H1 (cell line): ENCODE data around the gene RHCG. TPM values are rescaled to one million over a fixed set of nuclear protein-coding genes. Genes with fewer than 3 reads are reported as not detected.
A peak's percentile ranks its signal among the peaks of the same experiment; 100 is the strongest.

Experiments
- CTCF ChIA-PET: fragments of 300-600 bp; sonication (Branson Sonifier 250); formaldehyde crosslinking; loops from one replicate; lab custom pipeline; 2021; ENCODE audit not compliant: partially characterized antibody; lab: Charles Lee
- POLR2A ChIA-PET: fragments of 300-600 bp; sonication (Branson Sonifier 250); formaldehyde crosslinking; loops from one replicate; lab custom pipeline; 2021; ENCODE audit warnings: inconsistent platforms; ENCODE audit not compliant: partially characterized antibody; lab: Charles Lee
- DNase-seq, 2 experiments: peaks; one replicate each; pipeline versions ENCODE4 v3.0.0 to v3.0.0-alpha.2; 2010 to 2022; ENCODE audit warnings: low spot score in 2 of 2, low read depth in 1 of 2, mixed read lengths in 1 of 2
- FAIRE-seq: peaks from 2 replicates; lab custom pipeline; 2011; peaks lifted over from hg19 to GRCh38; lab: Jason Lieb, UNC
- H2AFZ ChIP-seq: 2 replicates; pipeline ENCODE4 v1.8.1; 2012; ENCODE audit warnings: low read length, inconsistent platforms
- H2AK5ac ChIP-seq: 2 replicates; pipeline ENCODE4 v1.6.1; 2013; ENCODE audit warnings: low read depth, low read length
- H2BK120ac ChIP-seq: replicated peaks from 2 replicates; pipeline ENCODE3; 2013; ENCODE audit warnings: low read depth, low read length, inconsistent platforms
- H2BK12ac ChIP-seq: 2 replicates; pipeline ENCODE4 v1.6.1; 2013; ENCODE audit warnings: low read depth, low read length
- H2BK15ac ChIP-seq: 2 replicates; pipeline ENCODE4 v1.6.1; 2013; ENCODE audit warnings: low read length
- H2BK20ac ChIP-seq: 2 replicates; pipeline ENCODE4 v1.6.1; 2013; ENCODE audit warnings: low read length
- H2BK5ac ChIP-seq: 2 replicates; pipeline ENCODE4 v1.6.1; 2013; ENCODE audit warnings: low read depth, low read length
- H3K14ac ChIP-seq: 2 replicates; pipeline ENCODE4 v1.6.1; 2013; ENCODE audit warnings: inconsistent platforms; ENCODE audit not compliant: insufficient read length
- H3K18ac ChIP-seq: 2 replicates; pipeline ENCODE4 v1.6.1; 2013; ENCODE audit warnings: low read length; ENCODE audit errors: extremely low read depth
- H3K23ac ChIP-seq: 2 replicates; pipeline ENCODE4 v1.6.1; 2013; ENCODE audit warnings: inconsistent platforms; ENCODE audit not compliant: insufficient read length
- H3K23me2 ChIP-seq: 2 replicates; pipeline ENCODE4 v1.6.1; 2013; ENCODE audit warnings: low read depth, low read length
- H3K27ac ChIP-seq: 2 replicates; pipeline ENCODE4 v1.6.1; 2011; ENCODE audit warnings: low read depth, low read length, inconsistent platforms
- H3K27me3 ChIP-seq, 4 experiments: replicated peaks in 1 of 4; 1 replicate in 1 of 4; 2 replicates in 3 of 4; pipeline versions ENCODE4 v1.6.1 to v1.8.1; 2011 to 2013; ENCODE audit warnings: low read length in 3 of 4, mild to moderate bottlenecking in 3 of 4, inconsistent platforms in 2 of 4, mixed read lengths in 2 of 4, moderate library complexity in 1 of 4; ENCODE audit not compliant: control insufficient read depth in 3 of 4, insufficient read depth in 3 of 4; ENCODE audit errors: extremely low read depth in 1 of 4
- H3K36me3 ChIP-seq, 4 experiments: 2 replicates each; pipeline versions ENCODE4 v1.6.1 to v1.8.1; 2011 to 2013; ENCODE audit warnings: mild to moderate bottlenecking in 4 of 4, low read length in 3 of 4, moderate library complexity in 2 of 4, control low read depth in 1 of 4, inconsistent platforms in 1 of 4; ENCODE audit not compliant: insufficient read depth in 4 of 4, control insufficient read depth in 2 of 4
- H3K4ac ChIP-seq: replicated peaks from 2 replicates; pipeline ENCODE3; 2013; ENCODE audit warnings: low read length, low read depth, mixed read lengths, inconsistent platforms; ENCODE audit not compliant: insufficient read length
- H3K4me1 ChIP-seq, 4 experiments: replicated peaks in 1 of 4; 1 replicate in 1 of 4; 2 replicates in 3 of 4; pipeline versions ENCODE4 v1.6.1 to v1.8.1; 2011 to 2013; ENCODE audit warnings: low read length in 3 of 4, inconsistent platforms in 2 of 4, mixed read lengths in 1 of 4; ENCODE audit not compliant: insufficient read depth in 4 of 4, control insufficient read depth in 3 of 4
- H3K4me2 ChIP-seq, 2 experiments: 2 replicates each; pipeline versions ENCODE4 v1.6.1 to v1.8.1; 2011 to 2013; ENCODE audit warnings: low read depth in 2 of 2, low read length in 2 of 2, control low read depth in 1 of 2, inconsistent platforms in 1 of 2, mild to moderate bottlenecking in 1 of 2; ENCODE audit not compliant: insufficient read depth in 1 of 2
- H3K4me3 ChIP-seq, 4 experiments: fragments of 200-600, 300-600 bp in 1 of 4; sonication (generic), shearing (Covaris generic), sonication (Bioruptor Twin) in 1 of 4; 2 replicates each; pipeline versions ENCODE4 v1.5.1 to v1.8.1; 2011 to 2016; ENCODE audit warnings: low read length in 4 of 4, low read depth in 3 of 4, control low read depth in 2 of 4, inconsistent platforms in 2 of 4, mild to moderate bottlenecking in 2 of 4, mixed read lengths in 1 of 4, moderate library complexity in 1 of 4; ENCODE audit not compliant: insufficient read depth in 2 of 4; ENCODE audit errors: extremely low read depth in 1 of 4
- H3K56ac ChIP-seq: replicated peaks from 2 replicates; pipeline ENCODE3; 2013; ENCODE audit warnings: low read depth, mild to moderate bottlenecking, mixed read lengths, low read length, inconsistent platforms; ENCODE audit not compliant: insufficient read length
- H3K79me1 ChIP-seq: 2 replicates; pipeline ENCODE4 v1.6.1; 2013; ENCODE audit warnings: low read depth, low read length, control low read depth
- H3K79me2 ChIP-seq, 2 experiments: 2 replicates each; pipeline versions ENCODE4 v1.6.1 to v1.8.1; 2012 to 2013; ENCODE audit warnings: low read length in 2 of 2, mild to moderate bottlenecking in 2 of 2, inconsistent platforms in 1 of 2; ENCODE audit not compliant: insufficient read depth in 2 of 2, control insufficient read depth in 1 of 2
- H3K9ac ChIP-seq, 4 experiments: replicated peaks in 1 of 4; 1 replicate in 1 of 4; 2 replicates in 3 of 4; pipeline versions ENCODE4 v1.6.1 to v1.8.1; 2011 to 2013; ENCODE audit warnings: low read depth in 3 of 4, low read length in 3 of 4, control low read depth in 2 of 4, mild to moderate bottlenecking in 2 of 4, moderate library complexity in 2 of 4, inconsistent platforms in 1 of 4; ENCODE audit errors: extremely low read depth in 1 of 4
- H3K9me3 ChIP-seq, 2 experiments: 2 replicates each; pipeline versions ENCODE4 v1.6.1 to v1.8.1; 2012 to 2013; ENCODE audit warnings: mild to moderate bottlenecking in 2 of 2, moderate library complexity in 2 of 2, control low read depth in 1 of 2, inconsistent platforms in 1 of 2, low read depth in 1 of 2, low read length in 1 of 2, mixed read lengths in 1 of 2; ENCODE audit not compliant: insufficient read depth in 2 of 2
- H4K20me1 ChIP-seq, 2 experiments: replicated peaks in 1 of 2; 2 replicates each; pipeline versions ENCODE3 to v1.8.1; 2011 to 2013; ENCODE audit warnings: inconsistent platforms in 2 of 2, low read length in 2 of 2, mild to moderate bottlenecking in 1 of 2; ENCODE audit not compliant: insufficient read depth in 2 of 2, control insufficient read depth in 1 of 2
- H4K5ac ChIP-seq: 2 replicates; pipeline ENCODE4 v1.6.1; 2013; ENCODE audit warnings: low read length, low read depth, mixed read lengths, inconsistent platforms; ENCODE audit not compliant: insufficient read length
- H4K8ac ChIP-seq: 2 replicates; pipeline ENCODE4 v1.8.0; 2013; ENCODE audit warnings: mild to moderate bottlenecking, moderate library complexity, low read length, inconsistent platforms; ENCODE audit not compliant: insufficient read depth; ENCODE audit errors: extremely low read depth
- H4K91ac ChIP-seq: replicated peaks from 2 replicates; pipeline ENCODE3; 2013; ENCODE audit warnings: low read length, mixed read lengths, inconsistent platforms; ENCODE audit not compliant: insufficient read length
- EGR1 ChIP-seq: IDR thresholded peaks from 2 replicates; pipeline ENCODE4 v1.6.1; 2011; ENCODE audit warnings: low read depth, low read length, borderline replicate concordance
- NANOG ChIP-seq: IDR thresholded peaks from 2 replicates; pipeline ENCODE4 v1.6.1; 2011; ENCODE audit warnings: low read length, low read depth, mild to moderate bottlenecking, inconsistent platforms; ENCODE audit not compliant: insufficient read depth, poor library complexity, severe bottlenecking
- RBBP5 ChIP-seq: IDR thresholded peaks from 2 replicates; pipeline ENCODE4 v1.7.1; 2012; ENCODE audit warnings: low read depth, mild to moderate bottlenecking, inconsistent platforms, low read length, moderate library complexity, borderline replicate concordance
- RXRA ChIP-seq: IDR thresholded peaks from 2 replicates; pipeline ENCODE4 v1.6.1; 2011; ENCODE audit warnings: low read depth, mild to moderate bottlenecking, low read length, moderate library complexity; ENCODE audit not compliant: insufficient read depth
- SP4 ChIP-seq: IDR thresholded peaks from 2 replicates; pipeline ENCODE4 v1.6.1; 2012; ENCODE audit warnings: low read length, inconsistent platforms
- SUZ12 ChIP-seq: fragments of 200-600 bp; sonication (generic); IDR thresholded peaks from 2 replicates; pipeline ENCODE4 v1.6.1; 2012; ENCODE audit warnings: mild to moderate bottlenecking, inconsistent platforms, low read length, moderate library complexity, mixed read lengths
- YY1 ChIP-seq: IDR thresholded peaks from 2 replicates; pipeline ENCODE4 v1.6.1; 2011; ENCODE audit warnings: low read depth, mild to moderate bottlenecking, low read length
- WGBS, 2 experiments: shearing (Covaris generic) in 1 of 2; methylation state at CpG; one replicate each; pipeline versions ENCODE4 v1.1.6 to v1.1.7; 2013 to 2015; ENCODE audit warnings: low lambda C conversion rate in 2 of 2, mixed read lengths in 2 of 2, inconsistent platforms in 1 of 2, low coverage in 1 of 2, missing lambda C conversion rate in 1 of 2; ENCODE audit not compliant: insufficient replicate concordance in 2 of 2, insufficient coverage in 1 of 2, insufficient read length in 1 of 2; ENCODE audit errors: extremely low coverage in 1 of 2, missing lambda C conversion rate in 1 of 2; 5-methylcytosine and 5-hydroxymethylcytosine counted together
- polyA plus RNA-seq, 7 experiments: library from polyadenylated mRNA; depleted of rRNA in 3 of 7; stranded (reverse) in 5 of 7; unstranded in 2 of 7; fragments of >200 nt in 5 of 7; fragments of 200-250 nt in 2 of 7; gene quantifications; 1 replicate in 5 of 7; 2 replicates in 1 of 7; 4 replicates in 1 of 7; pipeline versions ENCODE4 v1.2.1 to v1.2.3, GENCODE V29; 2011 to 2013; ENCODE audit warnings: missing spikeins in 2 of 7, mixed read lengths in 2 of 7
- total RNA-seq: library from RNA; stranded (reverse); fragmentation: NEBNext Ultra II Directional; extraction: Animal tissue kit (Norgen Biotek cat#: 25700); gene quantifications from 2 replicates; pipeline ENCODE4 v1.2.1, GENCODE V29; 2021
- TF ChIP-seq, protein P1 (sequence below): IDR thresholded peaks from 2 replicates; pipeline ENCODE4 v1.6.1; 2012; ENCODE audit warnings: inconsistent platforms

Gene RHCG
- total and polyA plus RNA-seq, 2 of the 8 experiments (the other 6 are each of a cell fraction or from before 2014, with no cell fraction given) = 0.68 TPM; not detected in 1

DNA sequence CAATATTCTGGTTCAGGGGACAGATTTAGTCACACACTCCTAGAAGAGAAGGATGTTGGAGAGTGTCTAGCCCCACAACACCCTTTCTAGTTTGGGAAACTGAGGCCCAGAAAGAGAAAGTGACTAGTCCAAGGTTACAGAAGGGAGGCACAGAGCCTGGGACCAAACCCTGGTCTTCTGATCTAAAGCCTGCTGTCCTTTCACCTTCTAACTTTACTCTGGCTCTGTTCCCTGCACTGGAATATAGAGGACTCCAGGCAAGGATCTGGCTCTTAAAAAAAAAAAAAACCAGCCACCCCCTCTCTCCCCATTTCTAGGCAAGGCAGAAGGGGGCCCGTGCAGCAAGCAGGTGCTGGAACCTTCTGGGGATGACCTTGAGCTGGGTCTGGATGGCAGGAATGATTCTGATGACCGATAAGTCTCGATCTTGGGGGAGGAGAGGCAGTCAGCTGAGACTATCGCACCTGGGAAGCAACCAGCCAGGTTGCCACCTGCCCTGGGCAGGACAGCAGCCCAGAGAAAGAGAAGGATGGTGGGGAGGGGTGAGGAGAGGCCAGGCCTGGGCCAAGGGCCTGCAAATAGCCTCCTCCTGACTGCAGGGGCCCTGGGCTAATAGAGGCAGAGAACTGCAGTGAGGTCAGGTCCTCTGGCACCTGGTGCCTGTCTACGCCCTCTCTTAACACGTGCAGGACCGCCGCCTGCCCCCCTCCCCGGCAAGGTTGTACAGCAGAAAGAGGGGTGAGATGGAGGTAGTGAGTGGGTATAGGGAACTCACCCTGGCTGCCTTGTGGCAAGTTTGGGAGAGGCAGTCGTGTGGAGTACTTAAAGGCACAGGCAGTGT lies 30.4 kb upstream of the RHCG start:
- no peak overlapping the region for H4K5ac ChIP-seq
- no peak overlapping the region for H2BK120ac ChIP-seq
- no peak overlapping the region for H2AK5ac ChIP-seq
- H3K27me3 ChIP-seq = no peaks in the 10 kb centered on the region
- H2BK12ac ChIP-seq = no peak overlapping the region
- FAIRE-seq = no peak
- TF ChIP-seq EGR1 (no peak), SP4 (no peak), SUZ12 (no peak), NANOG (no peak), YY1 (no peak), RBBP5 (no peak), RXRA (no peak)
- TF ChIP-seq, protein P1, sequence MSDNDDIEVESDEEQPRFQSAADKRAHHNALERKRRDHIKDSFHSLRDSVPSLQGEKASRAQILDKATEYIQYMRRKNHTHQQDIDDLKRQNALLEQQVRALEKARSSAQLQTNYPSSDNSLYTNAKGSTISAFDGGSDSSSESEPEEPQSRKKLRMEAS = no peak
- no peak overlapping the region for H3K27ac ChIP-seq
- ChIA-PET CTCF (no interaction called here), POLR2A (no interaction called here)
- H3K56ac ChIP-seq = no peak overlapping the region
- H3K23ac ChIP-seq = no peak overlapping the region
- H2BK15ac ChIP-seq = no peak overlapping the region
- peak overlapping the region; percentile 9; the same call in 1 of the 2 replicates for H2AFZ ChIP-seq
- peak overlapping the region; percentile 12; the same call in 1 of the 2 replicates for H4K8ac ChIP-seq
- H4K91ac ChIP-seq = no peak overlapping the region
- H3K9me3 ChIP-seq = no peaks in the 10 kb centered on the region
- H3K4me1 ChIP-seq = peaks cover 0 to 1% (median 0%) of the 10 kb centered on the region in 4 experiments; a peak in 1 of 7 replicates
- H3K4me3 ChIP-seq = no peak overlapping the region
- H4K20me1 ChIP-seq = no peaks in the 10 kb centered on the region
- H2BK5ac ChIP-seq = no peak overlapping the region
- no peak overlapping the region for H3K4me2 ChIP-seq
- no peak overlapping the region for H3K4ac ChIP-seq
- no peak overlapping the region for H3K18ac ChIP-seq
- H3K79me2 ChIP-seq = no peaks in the 10 kb centered on the region
- 0 out of 7 replicates have a peak overlapping the region, but pooled peaks of 1 of the 4 experiments have one; percentile 10 for H3K9ac ChIP-seq
- no peaks in the 10 kb centered on the region for H3K36me3 ChIP-seq
- H2BK20ac ChIP-seq = no peak overlapping the region
- WGBS, 2 experiments = 94% methylated on average over 10 of the region's 10 CpGs; no CpG with 5 or more reads in 1 of the 2 experiments
- no peak overlapping the region for H3K14ac ChIP-seq
- no peak for DNase-seq
- H3K23me2 ChIP-seq = no peaks in the 10 kb centered on the region
- H3K79me1 ChIP-seq = no peaks in the 10 kb centered on the region
